SJCRH30 (cell line): ENCODE measurements around the gene GRIK5. TPM values are rescaled to one million over a fixed set of nuclear protein-coding genes. Genes with fewer than 3 reads are reported as not detected.

Experiments
- DNase-seq, 2 experiments: peaks; one replicate each; pipeline ENCODE4 v3.0.0-alpha.2; 2015 to 2020
- H3K27ac ChIP-seq: fragments of 250-450 bp; sonication (Bioruptor Pico); 2 replicates; pipeline ENCODE4 v1.5.1; 2020; ENCODE audit warnings: mild to moderate bottlenecking, moderate library complexity
- H3K27me3 ChIP-seq: fragments of 250-450 bp; sonication (Bioruptor Pico); 2 replicates; pipeline ENCODE4 v1.5.1; 2020; ENCODE audit warnings: mild to moderate bottlenecking, moderate library complexity
- H3K36me3 ChIP-seq: fragments of 250-450 bp; sonication (Bioruptor Pico); 2 replicates; pipeline ENCODE4 v1.5.1; 2020; ENCODE audit warnings: mild to moderate bottlenecking, moderate library complexity
- H3K4me1 ChIP-seq: fragments of 250-450 bp; sonication (Bioruptor Pico); 2 replicates; pipeline ENCODE4 v1.5.1; 2020; ENCODE audit warnings: mild to moderate bottlenecking, moderate library complexity
- H3K4me3 ChIP-seq: fragments of 250-450 bp; sonication (Bioruptor Pico); 2 replicates; pipeline ENCODE4 v1.5.1; 2020; ENCODE audit warnings: mild to moderate bottlenecking, moderate library complexity
- H3K9me3 ChIP-seq: fragments of 250-450 bp; sonication (Bioruptor Pico); replicated peaks from 2 replicates; pipeline ENCODE4 v1.5.1; 2020; ENCODE audit warnings: mild to moderate bottlenecking, moderate library complexity
- total RNA-seq: library from RNA; depleted of rRNA; stranded (reverse); fragments of >200 nt; shearing (Covaris generic); gene quantifications from 2 replicates; pipeline ENCODE4 v1.2.3, GENCODE V29; 2014

Gene GRIK5
- total RNA-seq, 1 experiment from 2014 or later = 10.5 TPM

GRCh38 chr19:42006569-42006968 is 63.4 kb downstream of the GRIK5 start:
- Histone ChIP-seq H3K9me3 (no peaks in the 10 kb centered on the region), H3K27ac (no peak overlapping the region), H3K36me3 (no peaks in the 10 kb centered on the region), H3K4me1 (no peaks in the 10 kb centered on the region), H3K4me3 (no peak overlapping the region), H3K27me3 (no peaks in the 10 kb centered on the region)
- DNase-seq = no peak

DNA sequence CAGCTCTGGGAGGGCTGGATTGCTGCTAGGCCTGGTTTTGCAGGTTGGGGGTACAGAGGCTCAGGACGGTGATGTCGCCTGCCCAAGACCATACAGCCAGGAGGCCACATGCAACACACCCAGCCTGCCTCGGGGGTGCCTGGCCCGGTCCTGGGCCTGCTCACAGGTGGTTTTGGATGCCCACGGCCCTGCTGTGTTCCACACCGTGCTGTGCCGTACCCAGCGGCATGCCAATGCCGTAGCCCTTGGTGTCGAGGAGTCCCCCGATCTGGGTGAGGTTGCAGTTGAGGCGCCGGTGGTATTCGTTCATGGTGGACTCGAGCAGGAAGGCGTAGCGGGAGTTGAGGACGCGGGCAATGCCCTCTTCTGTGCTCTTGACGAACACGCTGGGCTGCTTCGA is 64.5 kb downstream of the GRIK5 start:
- DNase-seq = no peak
- Histone ChIP-seq H3K9me3 (no peaks in the 10 kb centered on the region), H3K27me3 (no peaks in the 10 kb centered on the region), H3K4me3 (no peak overlapping the region), H3K36me3 (no peaks in the 10 kb centered on the region), H3K27ac (no peak overlapping the region), H3K4me1 (no peaks in the 10 kb centered on the region)

DNA sequence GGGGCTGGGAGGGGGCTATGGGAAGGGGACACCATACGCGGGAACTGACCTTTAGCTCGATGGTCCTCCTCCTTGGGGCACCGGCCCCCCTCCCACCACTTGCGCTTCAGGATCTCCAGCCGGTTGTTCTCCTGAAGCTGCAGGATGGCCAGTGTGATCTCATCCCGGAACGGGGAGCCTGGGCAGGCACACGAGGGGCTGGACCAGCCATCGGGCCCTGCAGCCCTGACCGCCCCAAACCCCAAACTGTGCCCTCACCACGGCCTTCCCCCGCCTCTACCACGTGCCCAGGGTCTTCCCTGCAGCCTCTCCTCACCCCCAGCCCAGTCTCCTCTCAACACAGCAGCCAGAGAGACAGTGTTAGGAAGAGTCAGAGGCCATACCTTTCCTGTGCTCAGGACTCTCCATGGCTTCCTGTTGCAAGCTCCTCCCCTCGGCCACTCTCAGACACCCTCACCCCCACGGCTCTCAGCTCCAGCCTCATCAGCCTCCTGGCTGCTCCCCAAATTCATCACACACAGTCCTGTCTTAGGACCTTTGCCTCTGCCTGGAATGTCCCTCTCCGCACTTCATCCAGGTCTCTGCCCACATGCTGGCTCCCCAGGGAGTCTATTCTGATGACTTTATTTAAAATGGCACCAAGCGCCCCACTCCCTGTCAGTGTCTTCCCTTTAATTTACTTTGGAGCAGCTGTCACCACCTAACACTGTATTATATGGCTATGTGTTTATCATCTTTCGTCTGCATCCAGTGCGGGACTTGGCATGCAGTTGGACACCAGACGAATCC is 66.3 kb downstream of the GRIK5 start:
- no peaks in the 10 kb centered on the region for H3K36me3 ChIP-seq
- H3K27me3 ChIP-seq = no peaks in the 10 kb centered on the region
- H3K27ac ChIP-seq = no peak overlapping the region
- DNase-seq = no peak
- no peaks in the 10 kb centered on the region for H3K4me1 ChIP-seq
- H3K4me3 ChIP-seq = no peak overlapping the region
- H3K9me3 ChIP-seq = no peaks in the 10 kb centered on the region

DNA sequence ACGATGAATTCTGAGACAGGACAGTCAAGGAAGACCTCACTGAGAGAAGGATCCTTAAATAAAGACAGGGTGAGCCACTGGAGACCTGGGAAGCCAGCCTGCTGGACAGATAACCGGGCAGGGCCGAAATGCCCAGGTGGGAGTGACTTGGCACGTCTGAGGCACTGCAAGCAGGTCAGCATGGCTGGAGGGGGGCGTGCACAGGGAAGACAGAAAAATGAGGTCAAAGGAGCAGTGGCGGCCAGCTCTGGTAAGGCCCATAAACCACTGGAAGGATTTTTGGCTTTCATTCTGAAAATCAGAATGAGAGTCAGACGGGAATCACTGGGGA is 70.2 kb downstream of the GRIK5 start:
- Histone ChIP-seq H3K9me3 (no peaks in the 10 kb centered on the region), H3K27me3 (no peaks in the 10 kb centered on the region), H3K4me3 (no peak overlapping the region), H3K4me1 (no peaks in the 10 kb centered on the region), H3K27ac (no peak overlapping the region), H3K36me3 (no peaks in the 10 kb centered on the region)
- no peak for DNase-seq

DNA sequence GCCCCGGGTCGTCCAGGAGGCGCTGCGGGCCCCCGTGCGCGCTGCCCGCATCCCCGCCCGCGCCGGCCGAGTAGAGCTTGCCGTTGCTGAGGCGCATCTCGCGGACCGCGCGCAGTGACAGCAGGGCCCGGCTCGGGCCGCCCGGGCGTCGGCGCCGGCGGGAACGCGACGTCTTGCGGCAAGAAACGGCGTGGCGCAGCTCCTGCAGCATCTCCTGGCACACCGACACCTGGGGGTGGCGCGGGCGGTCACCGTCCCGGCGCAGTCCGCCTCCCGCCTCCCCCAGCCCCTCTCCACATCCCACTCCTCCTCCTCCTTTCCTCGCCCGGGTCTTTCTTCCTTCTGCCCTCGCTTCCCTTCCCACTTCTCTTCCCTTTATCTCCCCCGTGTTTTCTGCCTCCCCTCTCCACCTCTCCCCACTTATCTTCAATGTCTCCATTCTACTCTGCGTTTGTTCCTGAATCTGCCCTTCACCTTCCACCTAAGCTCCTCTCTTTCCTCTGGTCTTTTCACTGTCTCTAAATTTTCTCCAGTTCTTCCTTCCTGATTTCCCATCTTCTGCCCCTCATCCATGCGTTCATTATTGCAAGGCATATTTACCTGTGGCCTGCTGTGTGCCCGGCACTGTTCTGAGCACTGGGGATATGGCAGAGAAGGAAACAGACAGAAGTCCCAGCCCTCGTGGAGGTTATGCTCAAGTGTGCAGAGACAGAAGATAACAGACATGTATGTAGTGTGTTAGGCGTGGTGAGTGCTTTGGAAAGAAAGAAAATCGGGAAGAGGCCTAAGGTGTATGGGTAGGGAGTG is 70.7 kb downstream of the GRIK5 start:
- Histone ChIP-seq H3K4me3 (no peak overlapping the region), H3K27ac (no peak overlapping the region), H3K27me3 (no peaks in the 10 kb centered on the region), H3K9me3 (no peaks in the 10 kb centered on the region), H3K4me1 (no peaks in the 10 kb centered on the region), H3K36me3 (no peaks in the 10 kb centered on the region)
- no peak for DNase-seq

DNA sequence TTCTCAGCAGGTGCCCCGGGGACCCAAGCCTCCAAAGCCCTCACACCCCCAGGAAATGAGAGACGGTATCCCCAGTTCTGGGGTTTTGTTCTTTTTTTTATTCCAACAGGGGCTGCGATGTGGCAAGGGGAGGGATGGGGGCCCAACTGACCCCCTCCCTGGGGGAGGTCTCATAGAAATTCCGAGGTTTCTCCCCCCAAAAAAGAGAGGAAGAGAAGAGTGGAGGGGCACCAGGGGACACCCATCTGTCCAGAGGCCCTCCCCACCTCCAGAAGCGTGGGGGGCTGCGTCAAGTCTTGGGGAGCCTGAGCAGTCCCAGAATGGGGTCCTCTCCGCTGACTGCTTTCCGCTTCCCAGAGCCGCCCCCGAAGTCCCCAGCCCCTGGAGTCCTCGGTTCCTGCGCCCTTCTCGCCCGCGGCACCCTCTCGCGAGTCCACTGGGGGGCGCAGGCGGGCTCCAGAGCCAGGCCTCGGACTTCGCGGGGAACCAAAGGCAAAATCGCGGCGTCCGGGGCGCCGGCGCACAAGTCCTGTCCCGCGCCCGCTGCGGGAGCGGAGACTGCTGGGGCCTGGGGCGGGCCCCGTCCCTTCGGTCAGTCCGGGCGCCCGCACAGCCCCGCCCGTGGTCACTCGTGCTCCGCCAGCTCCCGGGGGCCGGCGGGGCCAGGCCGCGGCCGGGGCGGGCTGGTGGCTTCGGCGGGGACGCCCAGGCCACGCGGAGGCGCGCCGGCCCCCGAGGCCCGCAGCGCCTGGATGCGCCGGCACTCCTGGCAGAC is 71.6 kb downstream of the GRIK5 start:
- no peaks in the 10 kb centered on the region for H3K36me3 ChIP-seq

DNA sequence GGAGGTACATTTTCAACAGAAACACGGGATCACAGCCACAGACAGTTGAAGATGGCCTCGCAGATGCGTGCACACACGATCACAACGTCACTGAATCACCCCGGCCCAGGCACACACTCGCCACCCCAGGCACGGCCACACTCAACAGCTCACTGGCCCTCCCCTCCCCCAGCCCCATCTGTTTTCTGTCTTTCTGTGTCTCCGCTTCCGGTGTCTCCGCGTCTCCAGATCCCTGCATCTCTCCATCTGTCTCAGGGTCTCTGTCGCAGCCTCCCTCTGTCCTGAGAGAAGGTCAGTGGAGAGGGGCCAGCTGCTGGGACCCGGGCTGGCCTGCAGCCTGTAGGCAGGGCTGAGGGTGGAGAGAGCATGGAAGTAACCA is 72.2 kb downstream of the GRIK5 start:
- no peaks in the 10 kb centered on the region for H3K36me3 ChIP-seq
- no peak for DNase-seq
- H3K27me3 ChIP-seq = no peaks in the 10 kb centered on the region
- no peak overlapping the region for H3K4me3 ChIP-seq
- no peaks in the 10 kb centered on the region for H3K9me3 ChIP-seq
- peaks cover 2% of the 10 kb centered on the region; the same call in 1 of the 2 replicates for H3K4me1 ChIP-seq
- no peak overlapping the region for H3K27ac ChIP-seq

More for the DNA sequence above, 71.6 kb downstream of the GRIK5 start:
- Histone ChIP-seq H3K9me3 (no peaks in the 10 kb centered on the region), H3K27ac (no peak overlapping the region), H3K4me3 (no peak overlapping the region), H3K4me1 (no peaks in the 10 kb centered on the region), H3K27me3 (no peaks in the 10 kb centered on the region)
- DNase-seq = no peak

DNA sequence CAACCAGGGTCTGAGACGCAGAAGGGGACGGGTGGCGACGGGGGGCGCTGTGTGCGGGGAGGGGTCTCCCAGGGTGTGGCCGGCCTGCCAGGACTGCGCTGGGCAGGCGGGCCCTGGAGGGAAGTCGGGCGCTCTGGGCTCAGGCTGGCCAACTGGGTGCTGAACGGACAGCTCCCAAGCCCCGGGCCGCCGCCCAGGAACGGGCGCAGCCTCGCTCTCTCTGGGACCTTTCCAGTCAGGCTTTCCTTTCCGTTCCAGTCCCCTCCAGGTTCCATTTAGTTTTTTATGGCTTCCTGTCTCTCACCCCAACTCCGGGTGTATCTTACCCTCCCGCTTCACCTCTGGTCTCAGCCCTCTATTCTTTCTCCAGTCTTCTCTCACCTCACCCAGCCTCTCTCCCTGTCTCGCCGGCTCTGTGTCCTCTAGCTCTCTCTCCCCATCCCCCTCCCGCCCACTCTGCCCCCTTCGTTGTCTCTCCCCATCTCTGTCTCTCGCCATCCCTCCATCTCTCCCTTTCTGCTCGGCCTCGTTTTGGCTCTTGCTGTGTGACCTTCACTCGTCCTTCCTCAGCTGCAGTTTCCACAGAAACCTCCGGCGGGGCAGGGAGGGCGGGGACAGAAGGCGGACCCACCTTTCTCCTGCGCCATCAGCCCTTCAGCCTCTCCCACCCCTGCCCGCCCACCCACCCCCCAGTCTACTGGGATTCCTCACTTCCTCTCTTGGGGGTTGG is 72.7 kb downstream of the GRIK5 start:
- peaks cover 2% of the 10 kb centered on the region; the same call in 1 of the 2 replicates for H3K4me1 ChIP-seq
- no peaks in the 10 kb centered on the region for H3K9me3 ChIP-seq
- no peaks in the 10 kb centered on the region for H3K27me3 ChIP-seq
- no peak overlapping the region for H3K27ac ChIP-seq
- H3K4me3 ChIP-seq = no peak overlapping the region
- peak; percentile 62 to 75 for DNase-seq
- no peaks in the 10 kb centered on the region for H3K36me3 ChIP-seq

DNA sequence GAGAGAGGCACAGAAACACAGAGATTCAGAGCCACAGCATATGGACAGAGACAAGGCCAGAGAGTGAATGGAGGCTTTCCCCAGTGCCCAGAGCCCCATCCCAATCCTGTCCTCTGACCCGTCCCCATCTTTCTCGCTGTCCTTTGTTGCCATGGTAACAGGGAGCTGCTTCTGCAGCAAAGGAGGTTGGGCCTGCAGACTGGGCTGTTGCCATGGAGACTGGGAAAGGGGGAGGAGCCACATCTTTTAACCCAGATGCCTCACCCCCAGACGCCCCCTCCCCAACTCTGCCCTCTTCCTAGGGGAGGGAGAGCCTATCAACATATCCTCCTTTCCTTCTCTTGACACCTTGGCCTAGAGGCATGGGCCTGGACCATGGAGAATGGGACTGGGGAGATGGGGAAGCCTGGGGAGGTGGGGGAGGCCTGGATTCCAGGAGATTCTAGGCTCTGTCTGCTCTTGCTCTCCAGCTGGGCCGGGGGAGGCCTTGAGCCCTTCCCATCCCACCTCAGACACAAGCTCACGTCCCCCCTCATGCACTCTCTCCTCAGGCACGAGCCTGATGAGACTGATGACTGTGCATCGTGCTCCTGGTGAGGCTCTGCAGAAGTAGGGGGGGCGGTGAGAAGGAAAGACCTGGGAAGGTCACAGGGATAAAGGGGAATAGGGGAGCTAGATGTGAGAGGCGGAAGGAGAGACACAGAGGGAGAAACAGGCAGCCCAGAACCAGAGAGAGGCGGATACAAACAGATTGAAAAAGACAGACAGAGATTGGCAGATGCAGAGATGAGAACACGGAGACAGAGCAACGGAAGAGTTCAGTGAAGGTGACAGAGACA is 73.8 kb downstream of the GRIK5 start:
- Histone ChIP-seq H3K27me3 (no peaks in the 10 kb centered on the region), H3K27ac (no peak overlapping the region), H3K4me1 (peaks cover 2% of the 10 kb centered on the region; the same call in 1 of the 2 replicates), H3K4me3 (no peak overlapping the region), H3K36me3 (no peaks in the 10 kb centered on the region), H3K9me3 (no peaks in the 10 kb centered on the region)
- peak; percentile 33 to 36 for DNase-seq

GRCh38 chr19:41994994-41995958 is 74.7 kb downstream of the GRIK5 start:
- H3K27ac ChIP-seq = no peak overlapping the region
- H3K9me3 ChIP-seq = no peaks in the 10 kb centered on the region
- H3K4me1 ChIP-seq = peaks cover 2% of the 10 kb centered on the region; the same call in 1 of the 2 replicates
- H3K36me3 ChIP-seq = no peaks in the 10 kb centered on the region
- no peak for DNase-seq
- no peaks in the 10 kb centered on the region for H3K27me3 ChIP-seq
- H3K4me3 ChIP-seq = no peak overlapping the region

DNA sequence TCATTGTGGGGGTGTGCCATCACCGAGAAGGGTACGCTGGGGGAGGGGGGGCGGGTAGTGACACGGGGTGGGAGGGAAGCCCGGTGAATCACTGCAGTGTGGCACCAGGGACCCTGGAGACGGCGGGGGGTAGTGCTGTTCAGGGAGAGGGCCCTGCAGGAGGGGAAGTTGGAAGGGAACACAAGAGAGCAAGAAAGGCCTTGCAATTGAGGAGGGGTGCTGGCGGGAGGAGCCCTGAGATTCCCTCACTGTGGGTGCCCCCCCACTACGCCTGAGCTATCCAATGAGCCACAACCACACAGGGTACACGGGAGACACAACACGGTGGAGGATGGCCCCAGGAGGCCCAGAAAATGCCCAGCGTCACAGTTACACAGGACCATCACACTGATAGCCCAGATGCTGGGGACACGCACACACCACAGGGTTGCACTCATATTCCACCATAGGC is 75.5 kb downstream of the GRIK5 start:
- peak in 1 of 2 experiments; percentile 39 for DNase-seq
- no peaks in the 10 kb centered on the region for H3K27me3 ChIP-seq

DNA sequence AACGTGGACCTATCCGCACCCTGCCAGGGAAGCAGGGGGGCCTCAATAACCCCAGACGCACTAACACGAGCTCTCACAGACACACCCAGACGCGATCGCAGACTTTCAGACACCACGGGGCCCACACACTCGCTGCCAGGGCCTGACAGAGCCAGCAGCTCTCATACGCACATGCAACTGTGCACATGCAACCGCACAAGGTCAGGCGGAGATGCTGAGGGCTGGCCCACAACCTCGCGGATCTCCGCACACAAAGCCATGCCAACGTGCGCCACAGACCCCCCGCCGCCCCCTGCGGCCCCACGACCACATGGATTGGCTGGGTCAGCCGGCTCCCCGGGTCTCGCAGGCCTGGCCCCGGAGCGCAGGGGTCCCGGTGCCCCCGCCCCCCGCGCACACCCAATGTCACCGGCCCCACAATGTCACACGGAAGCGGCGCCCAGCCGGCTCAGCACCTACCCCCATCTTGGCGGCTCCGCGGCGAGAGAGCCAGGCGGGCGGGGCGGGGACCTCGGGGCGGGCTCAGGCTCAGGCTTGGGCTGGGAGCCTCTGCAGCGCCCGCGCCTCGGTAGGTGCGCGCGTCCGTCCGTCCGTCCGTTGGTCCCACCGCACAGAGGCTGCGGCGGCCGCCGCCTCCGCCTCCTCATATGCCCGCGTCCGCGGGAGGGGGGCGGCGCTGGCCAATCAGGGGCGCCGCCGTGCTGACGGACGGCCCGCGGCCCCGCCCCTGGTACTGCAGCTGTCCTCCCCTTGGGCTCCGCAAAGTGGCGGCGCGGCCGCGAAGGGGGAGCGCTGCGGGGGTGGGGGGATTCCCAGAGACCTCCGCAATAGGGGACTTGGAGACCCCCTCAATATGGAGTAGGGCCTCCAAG is 76.2 kb downstream of the GRIK5 start, which contains the start of gene ATP1A3:
Gene ATP1A3, minus strand, starts transcription at position 619 of the 872 bp plus-strand sequence. Its CDS starts 154 bp downstream, at position 465.
- Histone ChIP-seq H3K9me3 (no peaks in the 10 kb centered on the region), H3K27me3 (no peaks in the 10 kb centered on the region), H3K4me3 (peak within 1 kb of the TSS; percentile 68), H3K36me3 (no peaks in the 10 kb centered on the region), H3K27ac (no peak within 1 kb of the TSS), H3K4me1 (peaks cover 2% of the 10 kb centered on the region; the same call in 1 of the 2 replicates)
- DNase-seq = peak; percentile 78 to 89

More for the DNA sequence above, 75.5 kb downstream of the GRIK5 start:
- no peak overlapping the region for H3K27ac ChIP-seq
- no peaks in the 10 kb centered on the region for H3K9me3 ChIP-seq
- H3K4me3 ChIP-seq = peak overlapping the region; percentile 68
- H3K4me1 ChIP-seq = peaks cover 2% of the 10 kb centered on the region; the same call in 1 of the 2 replicates
- H3K36me3 ChIP-seq = no peaks in the 10 kb centered on the region
